ENCODE data around the gene NEDD8. TPM values are rescaled to one million over a fixed set of nuclear protein-coding genes. Genes with fewer than 3 reads are reported as not detected.

Gene NEDD8
- total RNA-seq, 4 donors from 2014 or later = 141 to 178 (median 162) TPM

GRCh38 chr14:24213866-24214662 is 18.1 kb downstream of the NEDD8 start:
- in situ Hi-C loops (cut with MboI; ENCODE audit: low sequenced_read_pairs in 4 of 4) = no loop called here
- Histone ChIP-seq H3K9me3 (no peaks in the 10 kb centered on the region), H3K27me3 (no peaks in the 10 kb centered on the region), H3K36me3 (peaks cover 0 to 40% of the 10 kb centered on the region in 2 donors), H3K4me3 (peak overlapping the region; percentile 73 to 93 (median 87)), H3K27ac (peak overlapping the region; percentile 91 to 96 (median 94)), H3K4me1 (peaks cover 28 to 29% of the 10 kb centered on the region in 2 donors)
- intact Hi-C loops (cut with DNase I; ENCODE audit: low total_unique reads) = loop anchor here (2.0 kb wide), 1 partner anchor 19 kb away; the partner anchor contains the start of gene TM9SF1
- no peak for ATAC-seq
- DNase-seq = no peak
- TF ChIP-seq CTCF (IDR thresholded peaks at IDR 0.05 in 4 of 5, conservative IDR thresholded peaks at IDR 0.05 in 1 of 5) = no peak
- TF ChIP-seq POLR2A (IDR thresholded peaks at IDR 0.05) = no peak

- Histone ChIP-seq H3K4me3 (peak within 1 kb of the TSS; percentile 73 to 93 (median 87)), H3K27me3 (no peaks in the 10 kb centered on the region), H3K27ac (peak within 1 kb of the TSS; percentile 91 to 96 (median 94)), H3K4me1 (peaks cover 28 to 29% of the 10 kb centered on the region in 2 donors), H3K36me3 (peaks cover 5 to 44% of the 10 kb centered on the region in 2 donors), H3K9me3 (no peaks in the 10 kb centered on the region)
- ATAC-seq (peak; percentile 89 to 92), DNase-seq (peak; percentile 93 to 97)
- TF ChIP-seq CTCF (IDR thresholded peaks at IDR 0.05 in 4 of 5, conservative IDR thresholded peaks at IDR 0.05 in 1 of 5) (peak in 3 of 5 experiments; percentile 11 to 44 (median 38)), POLR2A (IDR thresholded peaks at IDR 0.05) (peak; percentile 83 to 93)
- in situ Hi-C loops (cut with MboI; ENCODE audit: low sequenced_read_pairs in 4 of 4) (no loop called here), intact Hi-C loops (cut with DNase I; ENCODE audit: low total_unique reads) (no loop called here)
These were observed 19.0 kb downstream of the NEDD8 start, which contains the start of gene CHMP4A for GRCh38 chr14:24212924-24213865. CHMP4A (minus strand) TSS chr14:24213488; CDS start chr14:24213439, 49 bp downstream.

GRCh38 chr14:24211311-24211710 is 20.9 kb downstream of the NEDD8 start:
- no peaks in the 10 kb centered on the region for H3K9me3 ChIP-seq
- H3K27me3 ChIP-seq = no peaks in the 10 kb centered on the region
- in situ Hi-C loops (cut with MboI; ENCODE audit: low sequenced_read_pairs in 4 of 4) = no loop called here
- peaks cover 28% of the 10 kb centered on the region in 2 donors for H3K4me1 ChIP-seq
- H3K27ac ChIP-seq = no peak overlapping the region
- no peak for TF ChIP-seq CTCF (IDR thresholded peaks at IDR 0.05 in 4 of 5, conservative IDR thresholded peaks at IDR 0.05 in 1 of 5)
- no peak for TF ChIP-seq POLR2A (IDR thresholded peaks at IDR 0.05)
- ATAC-seq (no peak), DNase-seq (no peak)
- H3K4me3 ChIP-seq = no peak overlapping the region
- peaks cover 5 to 50% of the 10 kb centered on the region in 2 donors for H3K36me3 ChIP-seq
- intact Hi-C loops (cut with DNase I; ENCODE audit: low total_unique reads) = no loop called here

GRCh38 chr14:24207625-24208024 is 24.5 kb downstream of the NEDD8 start:
- Histone ChIP-seq H3K27me3 (no peaks in the 10 kb centered on the region), H3K9me3 (no peaks in the 10 kb centered on the region), H3K27ac (no peak overlapping the region), H3K4me1 (peaks cover 7% of the 10 kb centered on the region in 2 donors), H3K4me3 (no peak overlapping the region), H3K36me3 (peaks cover 5 to 57% of the 10 kb centered on the region in 2 donors)
- DNase-seq = no peak
- in situ Hi-C loops (cut with MboI; ENCODE audit: low sequenced_read_pairs in 4 of 4) (no loop called here), intact Hi-C loops (cut with DNase I; ENCODE audit: low total_unique reads) (no loop called here)
- no peak for TF ChIP-seq CTCF (IDR thresholded peaks at IDR 0.05 in 4 of 5, conservative IDR thresholded peaks at IDR 0.05 in 1 of 5)
- TF ChIP-seq POLR2A (IDR thresholded peaks at IDR 0.05) = no peak
- ATAC-seq = no peak

Data from gastrocnemius medialis (tissue), 4 donors.